Purkinje cell (primary cell): ENCODE results near the gene ROBO3. TPM values are rescaled to one million over a fixed set of nuclear protein-coding genes. Genes with fewer than 3 reads are reported as not detected.

ENCODE experiments used
- polyA plus RNA-seq: library from polyadenylated mRNA; unstranded; fragments of >200 nt; fragmentation: Nextera tagmentation; gene quantifications from 2 replicates; pipeline ENCODE4 v1.2.1, GENCODE V29; 2014

ROBO3 gene, protein sequence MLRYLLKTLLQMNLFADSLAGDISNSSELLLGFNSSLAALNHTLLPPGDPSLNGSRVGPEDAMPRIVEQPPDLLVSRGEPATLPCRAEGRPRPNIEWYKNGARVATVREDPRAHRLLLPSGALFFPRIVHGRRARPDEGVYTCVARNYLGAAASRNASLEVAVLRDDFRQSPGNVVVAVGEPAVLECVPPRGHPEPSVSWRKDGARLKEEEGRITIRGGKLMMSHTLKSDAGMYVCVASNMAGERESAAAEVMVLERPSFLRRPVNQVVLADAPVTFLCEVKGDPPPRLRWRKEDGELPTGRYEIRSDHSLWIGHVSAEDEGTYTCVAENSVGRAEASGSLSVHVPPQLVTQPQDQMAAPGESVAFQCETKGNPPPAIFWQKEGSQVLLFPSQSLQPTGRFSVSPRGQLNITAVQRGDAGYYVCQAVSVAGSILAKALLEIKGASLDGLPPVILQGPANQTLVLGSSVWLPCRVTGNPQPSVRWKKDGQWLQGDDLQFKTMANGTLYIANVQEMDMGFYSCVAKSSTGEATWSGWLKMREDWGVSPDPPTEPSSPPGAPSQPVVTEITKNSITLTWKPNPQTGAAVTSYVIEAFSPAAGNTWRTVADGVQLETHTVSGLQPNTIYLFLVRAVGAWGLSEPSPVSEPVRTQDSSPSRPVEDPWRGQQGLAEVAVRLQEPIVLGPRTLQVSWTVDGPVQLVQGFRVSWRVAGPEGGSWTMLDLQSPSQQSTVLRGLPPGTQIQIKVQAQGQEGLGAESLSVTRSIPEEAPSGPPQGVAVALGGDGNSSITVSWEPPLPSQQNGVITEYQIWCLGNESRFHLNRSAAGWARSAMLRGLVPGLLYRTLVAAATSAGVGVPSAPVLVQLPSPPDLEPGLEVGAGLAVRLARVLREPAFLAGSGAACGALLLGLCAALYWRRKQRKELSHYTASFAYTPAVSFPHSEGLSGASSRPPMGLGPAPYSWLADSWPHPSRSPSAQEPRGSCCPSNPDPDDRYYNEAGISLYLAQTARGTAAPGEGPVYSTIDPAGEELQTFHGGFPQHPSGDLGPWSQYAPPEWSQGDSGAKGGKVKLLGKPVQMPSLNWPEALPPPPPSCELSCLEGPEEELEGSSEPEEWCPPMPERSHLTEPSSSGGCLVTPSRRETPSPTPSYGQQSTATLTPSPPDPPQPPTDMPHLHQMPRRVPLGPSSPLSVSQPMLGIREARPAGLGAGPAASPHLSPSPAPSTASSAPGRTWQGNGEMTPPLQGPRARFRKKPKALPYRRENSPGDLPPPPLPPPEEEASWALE (N-terminal part only)
- 0.97 and 1.2 TPM in 2 replicates for polyA plus RNA-seq

GRCh38 chr11:124865181-124865901 lies at the start of gene ROBO3:
ROBO3 (plus strand) TSS chr11:124865432; CDS start chr11:124865578, 146 bp downstream.

GRCh38 chr11:124897674-124898262 lies 32.5 kb downstream of the ROBO3 start, which contains the start of gene ROBO4:
ROBO4 (minus strand) TSS chr11:124897865; CDS start chr11:124897795, 70 bp downstream.

DNA sequence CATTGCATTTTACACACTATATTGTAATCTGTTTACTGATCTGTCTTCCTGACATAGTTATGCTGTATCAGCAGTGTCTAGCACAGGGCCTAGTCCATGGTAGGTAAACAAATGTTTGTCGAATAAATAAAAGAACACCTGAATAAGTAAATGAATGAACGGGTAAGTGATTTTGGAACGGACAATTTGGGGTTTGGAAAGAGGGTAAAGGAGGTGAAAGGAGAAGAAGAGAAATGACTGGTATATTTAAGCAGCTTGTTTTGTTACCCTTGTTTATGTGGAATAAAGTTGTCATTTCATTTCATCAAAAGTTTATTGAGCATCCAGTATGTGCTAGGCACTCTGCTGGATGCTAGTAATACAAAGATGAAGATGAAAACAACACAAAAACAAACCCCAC lies 53.7 kb downstream of the ROBO3 start, which contains the start of gene HEPN1:
HEPN1 (plus strand) TSS at position 301 of the 400 bp plus-strand sequence.

Other genes with a start within 250 kb of the ROBO3 start
- gene TBRG1, start 242.6 kb upstream of the ROBO3 start, polyA plus RNA-seq = 14.2 and 20.6 TPM in 2 replicates
- gene SIAE, start 191.7 kb upstream of the ROBO3 start, polyA plus RNA-seq = 72.2 and 84.2 TPM in 2 replicates
- gene SPA17, start 191.5 kb upstream of the ROBO3 start, polyA plus RNA-seq = 68.9 and 70.3 TPM in 2 replicates
- gene NRGN, start 125.5 kb upstream of the ROBO3 start, polyA plus RNA-seq = 0.62 and 10.0 TPM in 2 replicates
- not detected in 2 replicates for gene VSIG2, start 113.2 kb upstream of the ROBO3 start, polyA plus RNA-seq
- gene ESAM, start 103.1 kb upstream of the ROBO3 start, polyA plus RNA-seq = 0.48 TPM in 1 of 2 replicates, not detected in the other
- 3.1 and 5.2 TPM in 2 replicates for gene MSANTD2, start 65.0 kb upstream of the ROBO3 start, polyA plus RNA-seq
- gene ROBO4, start 32.4 kb downstream of the ROBO3 start, polyA plus RNA-seq = not detected in 2 replicates
- 2.5 TPM in 1 of 2 replicates, not detected in the other for gene HEPN1, start 53.8 kb downstream of the ROBO3 start, polyA plus RNA-seq
- 9.0 and 13.6 TPM in 2 replicates for gene HEPACAM, start 70.6 kb downstream of the ROBO3 start, polyA plus RNA-seq
- gene CCDC15, start 88.8 kb downstream of the ROBO3 start, polyA plus RNA-seq = 0.10 and 1.0 TPM in 2 replicates
- not detected in 2 replicates for gene SLC37A2, start 197.9 kb downstream of the ROBO3 start, polyA plus RNA-seq
- gene TMEM218, start 246.2 kb downstream of the ROBO3 start, polyA plus RNA-seq = 11.5 and 11.7 TPM in 2 replicates